MM.1S (cell line): ENCODE results near the gene CNTRL.

ENCODE experiments used
- DNase-seq: peaks from one replicate; pipeline ENCODE4 v3.0.0-alpha.2; 2015
- H2AFZ ChIP-seq: fragments of 300-600 bp; sonication (generic); 2 replicates; pipeline ENCODE4 v1.6.0; 2016; ENCODE audit warnings: antibody characterized with exemption, low read length
- H3F3A ChIP-seq: fragments of 300-600 bp; sonication (generic); 2 replicates; pipeline ENCODE4 v1.6.1; 2016; ENCODE audit warnings: mild to moderate bottlenecking, antibody characterized with exemption, low read length, moderate library complexity, mixed read lengths; ENCODE audit not compliant: insufficient read depth
- H3K27ac ChIP-seq: fragments of 300-600 bp; sonication (generic); 2 replicates; pipeline ENCODE4 v1.5.1; 2016; ENCODE audit warnings: mild to moderate bottlenecking, low read length
- H3K27me3 ChIP-seq: fragments of 300-600 bp; sonication (generic); replicated peaks from 2 replicates; pipeline ENCODE4 v1.6.0; 2016; ENCODE audit warnings: low read length; ENCODE audit not compliant: insufficient read depth
- H3K36me3 ChIP-seq: fragments of 300-600 bp; sonication (generic); replicated peaks from 2 replicates; pipeline ENCODE4 v1.6.1; 2016; ENCODE audit warnings: mild to moderate bottlenecking, low read length, mixed read lengths; ENCODE audit not compliant: insufficient read depth
- H3K4me1 ChIP-seq: fragments of 300-600 bp; sonication (generic); 2 replicates; pipeline ENCODE4 v1.6.1; 2016; ENCODE audit warnings: low read length, mixed read lengths
- H3K4me2 ChIP-seq: fragments of 300-600 bp; sonication (generic); 2 replicates; pipeline ENCODE4 v1.6.0; 2016; ENCODE audit warnings: low read depth, low read length
- H3K4me3 ChIP-seq: fragments of 300-600 bp; sonication (generic); 2 replicates; pipeline ENCODE4 v1.5.1; 2016; ENCODE audit warnings: low read length, mixed read lengths
- H3K79me2 ChIP-seq: fragments of 300-600 bp; sonication (generic); 2 replicates; pipeline ENCODE4 v1.6.1; 2016; ENCODE audit warnings: mixed run types, low read length, mixed read lengths
- H3K9ac ChIP-seq: fragments of 300-600 bp; sonication (generic); 2 replicates; pipeline ENCODE4 v1.6.1; 2016; ENCODE audit warnings: low read length, mixed read lengths
- H3K9me2 ChIP-seq: fragments of 300-600 bp; sonication (generic); replicated peaks from 2 replicates; pipeline ENCODE4 v1.6.1; 2016; ENCODE audit warnings: mild to moderate bottlenecking, low read length, mixed read lengths; ENCODE audit not compliant: insufficient read depth
- H3K9me3 ChIP-seq: fragments of 300-600 bp; sonication (generic); replicated peaks from 2 replicates; pipeline ENCODE4 v1.6.1; 2016; ENCODE audit warnings: mild to moderate bottlenecking, low read length, mixed read lengths; ENCODE audit not compliant: insufficient read depth
- H4K20me1 ChIP-seq: fragments of 300-600 bp; sonication (generic); 2 replicates; pipeline ENCODE4 v1.6.1; 2016; ENCODE audit warnings: mild to moderate bottlenecking, low read length, moderate library complexity, mixed read lengths; ENCODE audit not compliant: insufficient read depth
- CTCF ChIP-seq: fragments of 300-600 bp; sonication (generic); IDR thresholded peaks from 2 replicates; pipeline ENCODE4 v1.5.1; 2016; ENCODE audit warnings: antibody characterized with exemption, low read length, mixed read lengths
- EZH2 ChIP-seq: fragments of 300-600 bp; sonication (generic); optimal IDR thresholded peaks from 2 replicates; pipeline ENCODE3; 2017; ENCODE audit warnings: low read depth, mild to moderate bottlenecking, antibody characterized with exemption, low read length, mixed read lengths
- EZH2phosphoT487 ChIP-seq: fragments of 300-600 bp; sonication (generic); IDR thresholded peaks from 2 replicates; pipeline ENCODE4 v1.6.1; 2018; ENCODE audit warnings: antibody characterized with exemption, low read length

CNTRL gene

GRCh38 chr9:121133104-121133816, 58.5 kb downstream of the CNTRL start:
- H3K36me3 ChIP-seq: no peaks in the 10 kb centered on the region; the same call in 1 of the 2 replicates
- H2AFZ ChIP-seq: no peak overlapping the region
- TF ChIP-seq EZH2phosphoT487 (no peak), EZH2 (no peak), CTCF (no peak)
- H3K9ac ChIP-seq: no peak overlapping the region
- H3K4me1 ChIP-seq: no peaks in the 10 kb centered on the region
- no peak for DNase-seq
- no peaks in the 10 kb centered on the region for H3K79me2 ChIP-seq
- no peaks in the 10 kb centered on the region for H3K27me3 ChIP-seq
- no peak overlapping the region for H3K4me3 ChIP-seq
- H3F3A ChIP-seq: no peaks in the 10 kb centered on the region
- no peak overlapping the region for H3K4me2 ChIP-seq
- H3K27ac ChIP-seq: no peak overlapping the region
- H3K9me2 ChIP-seq: no peaks in the 10 kb centered on the region
- H4K20me1 ChIP-seq: no peaks in the 10 kb centered on the region
- H3K9me3 ChIP-seq: no peaks in the 10 kb centered on the region

DNA sequence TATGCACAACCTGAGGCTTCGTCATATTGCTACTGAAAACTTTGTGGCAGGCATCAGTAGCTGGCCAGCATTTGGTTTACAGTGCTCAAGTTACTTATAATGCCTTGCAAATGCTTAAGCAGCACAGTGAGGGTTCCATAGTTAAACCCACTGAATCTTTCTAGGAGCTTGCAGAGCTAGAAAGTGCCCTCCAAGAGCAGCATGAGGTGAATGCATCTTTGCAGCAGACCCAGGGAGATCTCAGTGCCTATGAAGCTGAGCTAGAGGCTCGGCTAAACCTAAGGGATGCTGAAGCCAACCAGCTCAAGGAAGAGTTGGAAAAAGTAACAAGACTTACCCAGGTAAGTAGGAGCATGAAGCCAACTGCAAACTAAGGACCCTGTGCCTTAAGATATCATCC, 60.9 kb downstream of the CNTRL start:
- H3K9me2 ChIP-seq: no peaks in the 10 kb centered on the region
- no peak overlapping the region for H2AFZ ChIP-seq
- H3K9me3 ChIP-seq: no peaks in the 10 kb centered on the region
- no peak for DNase-seq
- H3F3A ChIP-seq: no peaks in the 10 kb centered on the region
- H3K27me3 ChIP-seq: no peaks in the 10 kb centered on the region
- no peak overlapping the region for H3K4me3 ChIP-seq
- no peak overlapping the region for H3K27ac ChIP-seq
- H4K20me1 ChIP-seq: no peaks in the 10 kb centered on the region
- H3K9ac ChIP-seq: no peak overlapping the region
- H3K4me1 ChIP-seq: no peaks in the 10 kb centered on the region
- no peaks in the 10 kb centered on the region for H3K79me2 ChIP-seq
- H3K4me2 ChIP-seq: no peak overlapping the region
- TF ChIP-seq EZH2 (no peak), EZH2phosphoT487 (no peak), CTCF (no peak)
- no peaks in the 10 kb centered on the region; the same call in 1 of the 2 replicates for H3K36me3 ChIP-seq

- TF ChIP-seq EZH2: no peak
- no peak for TF ChIP-seq CTCF
- TF ChIP-seq EZH2phosphoT487: no peak
- Histone ChIP-seq H4K20me1 (no peaks in the 10 kb centered on the region), H3K27ac (no peak overlapping the region), H3K27me3 (no peaks in the 10 kb centered on the region), H3K9me3 (no peaks in the 10 kb centered on the region), H2AFZ (no peak overlapping the region), H3K36me3 (peaks cover 13% of the 10 kb centered on the region), H3K4me2 (no peak overlapping the region), H3K9me2 (no peaks in the 10 kb centered on the region), H3K4me1 (no peaks in the 10 kb centered on the region), H3F3A (no peaks in the 10 kb centered on the region), H3K4me3 (no peak overlapping the region), H3K79me2 (no peaks in the 10 kb centered on the region), H3K9ac (no peak overlapping the region)
- DNase-seq: no peak
Measured at GRCh38 chr9:121138561-121138960, 63.8 kb downstream of the CNTRL start.
